HG03442 (cell line): ENCODE results near the gene SYT15.

Source experiments
- ATAC-seq: cut with Tn5 transposase; IDR thresholded peaks from one replicate; pipeline ENCODE4 v1.9.1; 2021; ENCODE audit warnings: mild to moderate bottlenecking, moderate library complexity; ENCODE audit not compliant: unreplicated experiment

Gene SYT15

GRCh38 chr10:46544989-46545791, 33.7 kb upstream of the SYT15 start:
- ATAC-seq, result no peak

GRCh38 chr10:46545861-46546590, 32.9 kb upstream of the SYT15 start:
- no peak for ATAC-seq

GRCh38 chr10:46546591-46547540, 32.1 kb upstream of the SYT15 start:
- ATAC-seq, result no peak

- ATAC-seq, result no peak
These were observed 31.1 kb upstream of the SYT15 start for GRCh38 chr10:46547541-46548497.

- no peak for ATAC-seq
These were observed 30.3 kb upstream of the SYT15 start for GRCh38 chr10:46548498-46549090.

- ATAC-seq, result no peak
These were observed 29.5 kb upstream of the SYT15 start for GRCh38 chr10:46549171-46550075.

- no peak for ATAC-seq
These were observed 28.7 kb upstream of the SYT15 start for GRCh38 chr10:46550076-46550790.

- ATAC-seq, result no peak
These were observed 27.9 kb upstream of the SYT15 start for GRCh38 chr10:46550795-46551700.

GRCh38 chr10:46551701-46552525, 27.0 kb upstream of the SYT15 start:
- no peak for ATAC-seq

GRCh38 chr10:46552526-46553237, 26.2 kb upstream of the SYT15 start:
- no peak for ATAC-seq

- ATAC-seq, result no peak
These were observed 25.5 kb upstream of the SYT15 start for GRCh38 chr10:46553238-46554049.

GRCh38 chr10:46554166-46554781, 24.7 kb upstream of the SYT15 start:
- ATAC-seq, result no peak

- ATAC-seq, result no peak
These were observed 23.6 kb upstream of the SYT15 start for GRCh38 chr10:46555366-46555712.
